NCI-H446 treated with DMSO at 0.1 percent for 48 hours (cell line): Measurements from ENCODE around the gene SLC38A2.
"Not testable (repeated sequence)": the region's sequence is repeated elsewhere in the genome, so short reads cannot be mapped to it uniquely, and the experiment has no call there.

Source experiments
- DNase-seq: peaks from one replicate; lab custom pipeline; 2025; lab: John Stamatoyannopoulos, UW

Gene SLC38A2

GRCh38 chr12:46360370-46360769, 12.2 kb downstream of the SLC38A2 start:
- DNase-seq, result no peak

GRCh38 chr12:46359667-46360280, 12.8 kb downstream of the SLC38A2 start:
- DNase-seq, result no peak

GRCh38 chr12:46358791-46359666, 13.5 kb downstream of the SLC38A2 start:
- DNase-seq, result no peak

GRCh38 chr12:46358325-46358700, 14.3 kb downstream of the SLC38A2 start:
- no peak for DNase-seq

- no peak for DNase-seq
Observed at GRCh38 chr12:46357438-46358324, 14.9 kb downstream of the SLC38A2 start.

- no peak for DNase-seq
Observed at GRCh38 chr12:46356655-46357437, 15.7 kb downstream of the SLC38A2 start.

GRCh38 chr12:46354802-46355199, 17.8 kb downstream of the SLC38A2 start:
- DNase-seq, result no peak

- no peak for DNase-seq
Observed at GRCh38 chr12:46354111-46354801, 18.3 kb downstream of the SLC38A2 start.

GRCh38 chr12:46351886-46352650, 20.5 kb downstream of the SLC38A2 start:
- no peak for DNase-seq

GRCh38 chr12:46351138-46351537, 21.4 kb downstream of the SLC38A2 start:
- no peak for DNase-seq

- DNase-seq, result no peak
Observed at GRCh38 chr12:46349253-46349652, 23.3 kb downstream of the SLC38A2 start.

GRCh38 chr12:46343118-46343852, 29.3 kb downstream of the SLC38A2 start:
- DNase-seq, result no peak

- no peak for DNase-seq
Observed at GRCh38 chr12:46342562-46343033, 30.0 kb downstream of the SLC38A2 start.

- DNase-seq, result no peak
Observed at GRCh38 chr12:46339051-46339450, 33.5 kb downstream of the SLC38A2 start.

- DNase-seq, result no peak
Observed at GRCh38 chr12:46332260-46332659, 40.3 kb downstream of the SLC38A2 start.

GRCh38 chr12:46325075-46325474, 47.5 kb downstream of the SLC38A2 start:
- DNase-seq, result not testable (repeated sequence)

GRCh38 chr12:46320731-46321130, 51.8 kb downstream of the SLC38A2 start:
- no peak for DNase-seq

- no peak for DNase-seq
Observed at GRCh38 chr12:46318037-46318436, 54.5 kb downstream of the SLC38A2 start.
